Measurements from ENCODE around the gene SLC25A12.

GRCh38 chr2:171852366-171852888 lies 41.6 kb downstream of the SLC25A12 start:
- TF ChIP-seq JUND (IDR thresholded peaks at IDR 0.05) (no peak), CTCF (IDR thresholded peaks at IDR 0.05) (no peak), EP300 (IDR thresholded peaks at IDR 0.05; ENCODE audit: borderline replicate concordance in 1 of 2, low read depth in 1 of 2, low read length in 1 of 2) (no peak), POLR2AphosphoS5 (IDR thresholded peaks at IDR 0.05; ENCODE audit: low read depth, low read length) (no peak), MAX (IDR thresholded peaks at IDR 0.05; ENCODE audit: low read depth) (no peak)
